Thoracic aorta (tissue), 2 donors: ENCODE data around the gene ASTN2. TPM values are rescaled to one million over a fixed set of nuclear protein-coding genes. Genes with fewer than 3 reads are reported as not detected.

ENCODE experiments used
- ATAC-seq: fragments of 150-250 bp; one replicate; pipeline ENCODE4 v1.8.0; 2017; ENCODE audit warnings: low read depth; ENCODE audit not compliant: insufficient number of reproducible peaks, low FRiP score
- DNase-seq: peaks from one replicate; pipeline ENCODE4 v3.0.0-alpha.2; 2020; ENCODE audit warnings: low spot score
- H3K27ac ChIP-seq, 2 donors: fragments of 200-600 bp; sonication (generic); 1 replicate in 1 of 2; 2 replicates in 1 of 2; pipeline ENCODE4 v1.5.1; 2016; ENCODE audit warnings: mild to moderate bottlenecking in 2 of 2, moderate library complexity in 2 of 2
- H3K27me3 ChIP-seq: fragments of 200-600 bp; sonication (generic); replicated peaks from 2 replicates; pipeline ENCODE4 v1.6.0; 2016; ENCODE audit warnings: mild to moderate bottlenecking; ENCODE audit not compliant: insufficient read depth
- H3K36me3 ChIP-seq: fragments of 200-600 bp; sonication (generic); one replicate; pipeline ENCODE4 v1.5.1; 2016
- H3K4me1 ChIP-seq, 2 donors: fragments of 200-600 bp; sonication (generic); 1 replicate in 1 of 2; 2 replicates in 1 of 2; pipeline versions ENCODE4 v1.5.1 to v1.6.0; 2016; ENCODE audit warnings: low read depth in 2 of 2, mild to moderate bottlenecking in 1 of 2; ENCODE audit not compliant: control insufficient read depth in 1 of 2
- H3K4me3 ChIP-seq: fragments of 200-600 bp; sonication (generic); 2 replicates; pipeline ENCODE4 v1.5.1; 2016; ENCODE audit warnings: mild to moderate bottlenecking
- H3K9me3 ChIP-seq: fragments of 200-600 bp; sonication (generic); 2 replicates; pipeline ENCODE4 v1.5.1; 2016
- CTCF ChIP-seq: fragments of 200-600 bp; sonication (generic); IDR thresholded peaks from one replicate; pipeline ENCODE4 v1.5.1; 2019; ENCODE audit warnings: antibody characterized with exemption
- total RNA-seq, 2 donors: library from RNA; depleted of rRNA; stranded (reverse); fragments of >200 nt; gene quantifications; one replicate each; pipeline versions ENCODE4 v1.1.0 to v1.2.3, GENCODE V29; 2016

ASTN2 gene
- total RNA-seq, 2 donors from 2014 or later: 6.8 to 7.1 TPM

GRCh38 chr9:116658265-116658664 lies 756.6 kb downstream of the ASTN2 start:
- no peak overlapping the region for H3K4me3 ChIP-seq
- DNase-seq: no peak
- H3K36me3 ChIP-seq: no peaks in the 10 kb centered on the region
- H3K27ac ChIP-seq: no peak overlapping the region
- H3K4me1 ChIP-seq: peaks cover 4 to 27% of the 10 kb centered on the region in 2 donors
- TF ChIP-seq CTCF: no peak
- H3K27me3 ChIP-seq: no peaks in the 10 kb centered on the region
- H3K9me3 ChIP-seq: no peaks in the 10 kb centered on the region
- ATAC-seq: no peak

GRCh38 chr9:116656977-116657376 lies 757.9 kb downstream of the ASTN2 start:
- no peak overlapping the region for H3K4me3 ChIP-seq
- DNase-seq: no peak
- H3K27me3 ChIP-seq: no peaks in the 10 kb centered on the region
- H3K36me3 ChIP-seq: no peaks in the 10 kb centered on the region
- no peaks in the 10 kb centered on the region for H3K9me3 ChIP-seq
- peak overlapping the region in 1 of 2 donors; percentile 18 for H3K27ac ChIP-seq
- TF ChIP-seq CTCF: no peak
- H3K4me1 ChIP-seq: peaks cover 4 to 15% of the 10 kb centered on the region in 2 donors
- ATAC-seq: no peak

GRCh38 chr9:116656501-116656971 lies 758.3 kb downstream of the ASTN2 start:
- Histone ChIP-seq H3K4me1 (peaks cover 4 to 15% of the 10 kb centered on the region in 2 donors), H3K4me3 (no peak overlapping the region), H3K9me3 (no peaks in the 10 kb centered on the region), H3K27me3 (no peaks in the 10 kb centered on the region), H3K36me3 (no peaks in the 10 kb centered on the region), H3K27ac (peak overlapping the region in 1 of 2 donors; percentile 18)
- ATAC-seq (no peak), DNase-seq (no peak)
- TF ChIP-seq CTCF: no peak

- no peak for DNase-seq
- H3K9me3 ChIP-seq: no peaks in the 10 kb centered on the region
- H3K27me3 ChIP-seq: no peaks in the 10 kb centered on the region
- no peak for TF ChIP-seq CTCF
- no peak overlapping the region for H3K4me3 ChIP-seq
- H3K4me1 ChIP-seq: peaks cover 4 to 15% of the 10 kb centered on the region in 2 donors
- no peaks in the 10 kb centered on the region for H3K36me3 ChIP-seq
- H3K27ac ChIP-seq: no peak overlapping the region
- ATAC-seq: no peak
Measured at GRCh38 chr9:116654059-116654355, 760.9 kb downstream of the ASTN2 start.

GRCh38 chr9:116653348-116654058 lies 761.4 kb downstream of the ASTN2 start:
- DNase-seq (no peak), ATAC-seq (no peak)
- TF ChIP-seq CTCF: no peak
- no peaks in the 10 kb centered on the region for H3K9me3 ChIP-seq
- no peak overlapping the region for H3K4me3 ChIP-seq
- H3K27me3 ChIP-seq: no peaks in the 10 kb centered on the region
- no peaks in the 10 kb centered on the region for H3K36me3 ChIP-seq
- H3K27ac ChIP-seq: no peak overlapping the region
- H3K4me1 ChIP-seq: peaks cover 4 to 15% of the 10 kb centered on the region in 2 donors
